Tibial nerve (tissue), 3 donors: ENCODE measurements around the gene RRP1B.

Experiments
- POLR2A ChIP-seq, 2 donors: fragments of 450-650 bp; IDR thresholded peaks; one replicate each; pipeline ENCODE4 v1.6.1; 2017; ENCODE audit warnings: antibody characterized with exemption in 2 of 2, mild to moderate bottlenecking in 2 of 2, moderate library complexity in 2 of 2
- TF ChIP-seq, protein P1 (sequence below), 5 experiments: fragments of 200-600 bp in 3 of 5; fragments of 450-650 bp in 2 of 5; sonication (generic) in 3 of 5; IDR thresholded peaks; one replicate each; pipeline ENCODE4 v1.5.1; 2016 to 2019; ENCODE audit warnings: antibody characterized with exemption in 5 of 5, mild to moderate bottlenecking in 3 of 5, moderate library complexity in 2 of 5

- TF ChIP-seq, protein P1, sequence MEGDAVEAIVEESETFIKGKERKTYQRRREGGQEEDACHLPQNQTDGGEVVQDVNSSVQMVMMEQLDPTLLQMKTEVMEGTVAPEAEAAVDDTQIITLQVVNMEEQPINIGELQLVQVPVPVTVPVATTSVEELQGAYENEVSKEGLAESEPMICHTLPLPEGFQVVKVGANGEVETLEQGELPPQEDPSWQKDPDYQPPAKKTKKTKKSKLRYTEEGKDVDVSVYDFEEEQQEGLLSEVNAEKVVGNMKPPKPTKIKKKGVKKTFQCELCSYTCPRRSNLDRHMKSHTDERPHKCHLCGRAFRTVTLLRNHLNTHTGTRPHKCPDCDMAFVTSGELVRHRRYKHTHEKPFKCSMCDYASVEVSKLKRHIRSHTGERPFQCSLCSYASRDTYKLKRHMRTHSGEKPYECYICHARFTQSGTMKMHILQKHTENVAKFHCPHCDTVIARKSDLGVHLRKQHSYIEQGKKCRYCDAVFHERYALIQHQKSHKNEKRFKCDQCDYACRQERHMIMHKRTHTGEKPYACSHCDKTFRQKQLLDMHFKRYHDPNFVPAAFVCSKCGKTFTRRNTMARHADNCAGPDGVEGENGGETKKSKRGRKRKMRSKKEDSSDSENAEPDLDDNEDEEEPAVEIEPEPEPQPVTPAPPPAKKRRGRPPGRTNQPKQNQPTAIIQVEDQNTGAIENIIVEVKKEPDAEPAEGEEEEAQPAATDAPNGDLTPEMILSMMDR (IDR thresholded peaks at IDR 0.05) = no peak
- no peak for TF ChIP-seq POLR2A (IDR thresholded peaks at IDR 0.05)
Observed at GRCh38 chr21:43739621-43740435, 80.5 kb downstream of the RRP1B start.
